Measurements from ENCODE around the gene CECR2.

The CECR2 gene

GRCh38 chr22:17578136-17578754, 209.0 kb downstream of the CECR2 start:
- no peak for DNase-seq

- no peak for DNase-seq
Measured at GRCh38 chr22:17579535-17579981, 210.3 kb downstream of the CECR2 start.

DNA sequence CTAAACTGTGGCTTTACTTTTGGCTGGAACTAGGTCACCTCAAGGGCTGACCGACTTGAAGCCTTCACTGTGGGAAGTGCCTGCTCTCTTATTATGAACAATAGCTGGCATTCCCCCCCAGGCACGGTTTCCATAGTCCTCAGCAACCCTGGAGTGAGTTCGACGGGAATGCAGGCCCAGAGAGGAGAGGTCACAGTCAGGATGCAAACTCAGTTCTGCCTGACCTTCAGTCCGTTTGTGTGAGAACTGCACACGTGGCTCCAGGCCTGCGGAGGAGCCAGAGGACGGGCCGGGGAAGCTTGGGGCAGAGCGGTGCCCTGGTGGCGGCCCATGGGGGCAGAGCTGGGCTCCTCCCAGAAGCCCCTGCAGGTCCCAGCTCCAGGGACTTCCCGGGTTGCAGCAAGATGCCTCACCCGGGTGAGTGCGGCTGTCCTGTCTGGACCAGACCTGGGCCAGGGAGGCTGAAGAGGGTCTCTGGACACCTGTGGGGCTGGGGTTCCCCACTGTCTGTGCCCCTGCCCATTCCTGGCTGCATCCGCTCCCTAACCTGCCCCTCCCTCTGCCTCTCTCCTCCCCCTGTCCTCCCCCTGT, 211.3 kb downstream of the CECR2 start:
- DNase-seq: no peak

- DNase-seq: no peak
Measured at GRCh38 chr22:17581056-17581455, 211.8 kb downstream of the CECR2 start.

- DNase-seq: no peak
Measured at GRCh38 chr22:17581631-17582030, 212.4 kb downstream of the CECR2 start.

GRCh38 chr22:17583151-17583550, 213.9 kb downstream of the CECR2 start:
- no peak for DNase-seq

DNA sequence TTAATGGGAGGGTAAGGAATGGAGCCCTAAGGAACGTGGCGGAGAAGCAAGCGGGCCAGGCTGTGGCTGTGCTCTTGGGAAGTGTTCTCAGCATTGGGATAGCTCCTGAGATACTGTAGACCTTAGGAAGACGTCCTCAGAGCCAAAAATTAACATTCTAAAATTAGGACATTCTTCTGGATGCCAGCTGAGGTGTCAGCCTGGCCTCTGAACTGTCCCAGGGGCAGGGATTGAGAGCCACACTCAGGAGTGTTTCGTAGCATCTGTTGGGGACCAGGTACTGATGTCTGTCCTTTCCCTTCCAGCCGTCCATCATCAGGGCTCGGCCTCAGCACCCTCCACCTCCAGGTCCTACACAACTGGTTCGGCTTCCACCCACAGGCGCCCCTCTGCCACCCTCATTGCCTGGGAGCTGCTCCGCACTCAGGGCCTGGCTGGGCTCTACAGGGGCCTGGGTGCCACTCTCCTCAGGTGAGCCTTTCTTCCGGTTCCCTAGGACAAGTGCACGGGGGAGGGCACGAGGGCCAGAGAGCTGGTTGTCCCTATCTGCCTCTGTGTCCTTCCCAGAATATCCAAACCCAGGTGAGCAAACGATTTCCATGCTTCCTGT, 217.7 kb downstream of the CECR2 start:
- DNase-seq: no peak

GRCh38 chr22:17587629-17588028, 218.4 kb downstream of the CECR2 start:
- DNase-seq: peak; percentile 59

GRCh38 chr22:17588606-17589005, 219.3 kb downstream of the CECR2 start:
- DNase-seq: no peak

- no peak for DNase-seq
Measured at GRCh38 chr22:17589810-17590375, 220.6 kb downstream of the CECR2 start.

GRCh38 chr22:17590586-17590985, 221.3 kb downstream of the CECR2 start:
- DNase-seq: no peak

- DNase-seq: no peak
Measured at GRCh38 chr22:17592201-17592600, 222.9 kb downstream of the CECR2 start.

GRCh38 chr22:17596226-17596625, 227.0 kb downstream of the CECR2 start:
- DNase-seq: no peak

- no peak for DNase-seq
Measured at GRCh38 chr22:17597217-17597616, 228.0 kb downstream of the CECR2 start.

DNA sequence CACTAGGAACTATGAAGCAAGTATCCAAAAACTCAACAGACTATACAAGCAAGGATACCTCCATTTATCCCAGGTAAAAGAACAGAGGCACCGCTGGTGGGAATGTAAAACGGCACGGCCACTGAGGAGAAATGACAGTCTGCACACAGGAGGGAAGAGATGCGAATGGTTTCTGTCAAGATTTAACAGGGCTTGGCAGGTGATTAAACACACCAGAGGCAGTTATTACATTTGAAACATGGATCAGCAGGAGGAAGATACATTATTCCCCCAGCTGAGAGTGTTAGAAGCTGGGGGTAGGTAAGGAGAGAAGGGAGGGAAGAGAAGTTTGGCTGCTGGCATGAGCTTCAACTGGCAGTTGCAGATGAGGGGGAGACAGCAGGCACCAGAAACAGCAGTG, 229.1 kb downstream of the CECR2 start:
- DNase-seq: no peak

- no peak for DNase-seq
Measured at GRCh38 chr22:17601031-17601430, 231.8 kb downstream of the CECR2 start.

GRCh38 chr22:17603668-17604067, 234.4 kb downstream of the CECR2 start:
- DNase-seq: no peak

GRCh38 chr22:17606496-17606895, 237.2 kb downstream of the CECR2 start:
- DNase-seq: no peak
